ENCODE measurements around the gene SMYD3. TPM values are rescaled to one million over a fixed set of nuclear protein-coding genes. Genes with fewer than 3 reads are reported as not detected.
"Not testable (repeated sequence)": the region's sequence is repeated elsewhere in the genome, so short reads cannot be mapped to it uniquely, and the experiment has no call there.

SMYD3 gene
- total RNA-seq, 1 donor from 2014 or later = 8.2 TPM

- intact Hi-C loops (cut with micrococcal nuclease) = no loop called here
- DNase-seq (no peak), ATAC-seq (no peak)
Observed at GRCh38 chr1:245776139-245776538, 730.9 kb downstream of the SMYD3 start.

- intact Hi-C loops (cut with micrococcal nuclease); ATAC-seq: not testable (repeated sequence)
Observed at GRCh38 chr1:245774931-245775330, 732.1 kb downstream of the SMYD3 start.

GRCh38 chr1:245774196-245774595, 732.9 kb downstream of the SMYD3 start:
- intact Hi-C loops (cut with micrococcal nuclease) = no loop called here

More at GRCh38 chr1:245774931-245775330, 732.1 kb downstream of the SMYD3 start:
- not testable (repeated sequence) for DNase-seq

GRCh38 chr1:245773344-245773743, 733.7 kb downstream of the SMYD3 start:
- DNase-seq (no peak), ATAC-seq (peak; percentile 38)
- intact Hi-C loops (cut with micrococcal nuclease) = no loop called here

More at GRCh38 chr1:245774196-245774595, 732.9 kb downstream of the SMYD3 start:
- ATAC-seq (no peak), DNase-seq (no peak)

GRCh38 chr1:245772739-245773138, 734.3 kb downstream of the SMYD3 start:
- DNase-seq (no peak), ATAC-seq (no peak)
- intact Hi-C loops (cut with micrococcal nuclease) = no loop called here

- DNase-seq = no peak
- intact Hi-C loops (cut with micrococcal nuclease) = no loop called here
- ATAC-seq = no peak
Observed at GRCh38 chr1:245772325-245772724, 734.8 kb downstream of the SMYD3 start.

GRCh38 chr1:245771511-245772281, 735.4 kb downstream of the SMYD3 start:
- DNase-seq = no peak
- ATAC-seq = peak; percentile 98
- intact Hi-C loops (cut with micrococcal nuclease) = no loop called here

GRCh38 chr1:245770156-245770555, 736.9 kb downstream of the SMYD3 start:
- intact Hi-C loops (cut with micrococcal nuclease) = no loop called here
- ATAC-seq (no peak), DNase-seq (no peak)

- ATAC-seq = no peak
- no peak for DNase-seq
- intact Hi-C loops (cut with micrococcal nuclease) = no loop called here
Observed at GRCh38 chr1:245768596-245768995, 738.5 kb downstream of the SMYD3 start.

- DNase-seq = no peak
- ATAC-seq = no peak
- intact Hi-C loops (cut with micrococcal nuclease) = no loop called here
Observed at GRCh38 chr1:245765230-245766000, 741.7 kb downstream of the SMYD3 start.

- no peak for DNase-seq
- no peak for ATAC-seq
- intact Hi-C loops (cut with micrococcal nuclease) = no loop called here
Observed at GRCh38 chr1:245763873-245764331, 743.2 kb downstream of the SMYD3 start.

- DNase-seq = no peak
- intact Hi-C loops (cut with micrococcal nuclease) = no loop called here
- no peak for ATAC-seq
Observed at GRCh38 chr1:245762396-245762910, 744.6 kb downstream of the SMYD3 start.

- ATAC-seq = no peak
- intact Hi-C loops (cut with micrococcal nuclease) = no loop called here
- no peak for DNase-seq
Observed at GRCh38 chr1:245760301-245760700, 746.8 kb downstream of the SMYD3 start.

- no peak for ATAC-seq
- intact Hi-C loops (cut with micrococcal nuclease) = no loop called here
Observed at GRCh38 chr1:245754463-245754961, 752.6 kb downstream of the SMYD3 start.

GRCh38 chr1:245753807-245754206, 753.3 kb downstream of the SMYD3 start:
- ATAC-seq (no peak), DNase-seq (no peak)
- intact Hi-C loops (cut with micrococcal nuclease) = no loop called here

More at GRCh38 chr1:245754463-245754961, 752.6 kb downstream of the SMYD3 start:
- no peak for DNase-seq

GRCh38 chr1:245752561-245752960, 754.5 kb downstream of the SMYD3 start:
- no peak for DNase-seq
- no peak for ATAC-seq
- intact Hi-C loops (cut with micrococcal nuclease) = no loop called here

GRCh38 chr1:245751726-245752470, 755.2 kb downstream of the SMYD3 start:
- intact Hi-C loops (cut with micrococcal nuclease) = no loop called here
- DNase-seq = no peak
- no peak for ATAC-seq

- DNase-seq (no peak), ATAC-seq (no peak)
- intact Hi-C loops (cut with micrococcal nuclease) = no loop called here
Observed at GRCh38 chr1:245751116-245751515, 756.0 kb downstream of the SMYD3 start.

GRCh38 chr1:245750261-245750660, 756.8 kb downstream of the SMYD3 start:
- DNase-seq (no peak), ATAC-seq (no peak)
- intact Hi-C loops (cut with micrococcal nuclease) = no loop called here

All from left ventricle myocardium superior (tissue), 1 donor.